SU-DHL-6 (cell line): ENCODE data around the gene SMAD7.

ENCODE experiments used
- H2AFZ ChIP-seq: fragments of 200-600 bp; sonication (generic); 2 replicates; pipeline ENCODE4 v1.6.1; 2014; ENCODE audit warnings: low read depth, mild to moderate bottlenecking, moderate library complexity, mixed read lengths, antibody characterized with exemption, low read length; ENCODE audit not compliant: severe bottlenecking
- H3F3A ChIP-seq: fragments of 200-600 bp; shearing (Covaris generic); 2 replicates; pipeline ENCODE4 v1.6.0; 2016; ENCODE audit warnings: antibody characterized with exemption, mild to moderate bottlenecking; ENCODE audit not compliant: insufficient read depth
- H3K27ac ChIP-seq: fragments of 200-600 bp; sonication (generic); 2 replicates; pipeline ENCODE4 v1.5.1; 2016; ENCODE audit warnings: low read depth, mild to moderate bottlenecking, low read length, moderate library complexity, mixed read lengths
- H3K27me3 ChIP-seq: fragments of 200-600 bp; sonication (generic), shearing (Covaris generic); 2 replicates; pipeline ENCODE4 v1.6.0; 2014; ENCODE audit warnings: mild to moderate bottlenecking, low read length
- H3K36me3 ChIP-seq: fragments of 200-600 bp; sonication (generic); 2 replicates; pipeline ENCODE4 v1.6.1; 2014; ENCODE audit warnings: mild to moderate bottlenecking, low read length, mixed read lengths
- H3K4me2 ChIP-seq: fragments of 300-600, 200-600 bp; shearing (Covaris generic), sonication (generic); 2 replicates; pipeline ENCODE4 v1.6.0; 2014; ENCODE audit warnings: low read length, low read depth, mild to moderate bottlenecking; ENCODE audit not compliant: poor library complexity, severe bottlenecking
- H3K4me3 ChIP-seq: fragments of 200-600 bp; sonication (generic); 2 replicates; pipeline ENCODE4 v1.5.1; 2014; ENCODE audit warnings: antibody characterized with exemption, low read length, mild to moderate bottlenecking, mixed read lengths; ENCODE audit not compliant: insufficient read depth, poor library complexity, severe bottlenecking
- H3K79me2 ChIP-seq: fragments of 200-600 bp; sonication (generic); 2 replicates; pipeline ENCODE4 v1.6.1; 2014; ENCODE audit warnings: mild to moderate bottlenecking, low read length, moderate library complexity; ENCODE audit not compliant: insufficient read depth
- H3K9ac ChIP-seq: fragments of 200-600 bp; sonication (generic); 2 replicates; pipeline ENCODE4 v1.7.0; 2014; ENCODE audit warnings: mild to moderate bottlenecking, low read length
- H3K9me2 ChIP-seq: fragments of 200-600 bp; sonication (generic); replicated peaks from 2 replicates; pipeline ENCODE4 v1.6.1; 2014; ENCODE audit warnings: low read length; ENCODE audit not compliant: insufficient read depth
- H3K9me3 ChIP-seq: fragments of 200-600 bp; sonication (generic); 2 replicates; pipeline ENCODE4 v1.6.1; 2014; ENCODE audit warnings: low read length, mixed read lengths; ENCODE audit not compliant: insufficient read depth
- H4K20me1 ChIP-seq: fragments of 200-600 bp; sonication (generic); 2 replicates; pipeline ENCODE4 v1.6.1; 2014; ENCODE audit warnings: low read depth, mild to moderate bottlenecking, antibody characterized with exemption, low read length, moderate library complexity, mixed read lengths
- CTCF ChIP-seq: fragments of 200-600 bp; sonication (generic); IDR thresholded peaks from one replicate; pipeline ENCODE4 v1.5.1; 2017; ENCODE audit warnings: antibody characterized with exemption, mild to moderate bottlenecking, low read length, moderate library complexity; ENCODE audit not compliant: insufficient read depth, poor library complexity, severe bottlenecking
- EZH2phosphoT487 ChIP-seq: fragments of 200-600 bp; sonication (generic), shearing (Covaris generic); conservative IDR thresholded peaks from 2 replicates; pipeline ENCODE4 v1.6.1; 2018; ENCODE audit warnings: mild to moderate bottlenecking, antibody characterized with exemption, low read length, moderate library complexity, mixed read lengths

The SMAD7 gene

GRCh38 chr18:48938827-48939204 is 11.9 kb downstream of the SMAD7 start:
- no peaks in the 10 kb centered on the region for H3K36me3 ChIP-seq
- H3K79me2 ChIP-seq: no peaks in the 10 kb centered on the region
- no peak for TF ChIP-seq CTCF
- TF ChIP-seq EZH2phosphoT487: no peak
- H3K9ac ChIP-seq: no peak overlapping the region
- no peak overlapping the region for H3K4me2 ChIP-seq
- no peaks in the 10 kb centered on the region for H3K9me2 ChIP-seq
- no peaks in the 10 kb centered on the region for H4K20me1 ChIP-seq
- H3K27ac ChIP-seq: no peak overlapping the region
- H3K4me3 ChIP-seq: no peak overlapping the region
- H2AFZ ChIP-seq: no peak overlapping the region
- no peaks in the 10 kb centered on the region for H3K27me3 ChIP-seq
- H3F3A ChIP-seq: 0 out of 2 replicates have a peak, but pooled peaks cover 9% of the 10 kb centered on the region
- H3K9me3 ChIP-seq: no peaks in the 10 kb centered on the region

- Histone ChIP-seq H3K9me3 (no peaks in the 10 kb centered on the region), H3K27me3 (no peaks in the 10 kb centered on the region), H3K4me2 (no peak overlapping the region), H3K36me3 (no peaks in the 10 kb centered on the region), H3K9me2 (no peaks in the 10 kb centered on the region), H3K4me3 (no peak overlapping the region), H3K27ac (no peak overlapping the region), H2AFZ (no peak overlapping the region), H4K20me1 (no peaks in the 10 kb centered on the region), H3F3A (0 out of 2 replicates have a peak, but pooled peaks cover 9% of the 10 kb centered on the region), H3K9ac (no peak overlapping the region), H3K79me2 (no peaks in the 10 kb centered on the region)
- TF ChIP-seq CTCF (no peak), EZH2phosphoT487 (no peak)
These were observed 12.7 kb downstream of the SMAD7 start for GRCh38 chr18:48937869-48938750.

GRCh38 chr18:48935433-48935774 is 15.4 kb downstream of the SMAD7 start:
- no peaks in the 10 kb centered on the region for H3K9me2 ChIP-seq
- no peak overlapping the region for H2AFZ ChIP-seq
- H3K9me3 ChIP-seq: no peaks in the 10 kb centered on the region
- H3K4me3 ChIP-seq: no peak overlapping the region
- H3K4me2 ChIP-seq: peak overlapping the region; percentile 59
- peak overlapping the region; percentile 60 for H3K27ac ChIP-seq
- no peak for TF ChIP-seq CTCF
- no peak for TF ChIP-seq EZH2phosphoT487
- H3F3A ChIP-seq: 0 out of 2 replicates have a peak, but pooled peaks cover 5% of the 10 kb centered on the region
- peak overlapping the region; percentile 43 for H3K9ac ChIP-seq
- H3K27me3 ChIP-seq: no peaks in the 10 kb centered on the region
- no peaks in the 10 kb centered on the region for H4K20me1 ChIP-seq
- H3K79me2 ChIP-seq: no peaks in the 10 kb centered on the region
- H3K36me3 ChIP-seq: no peaks in the 10 kb centered on the region
